Esophagus squamous epithelium (tissue), 5 donors: ENCODE data around the gene PROCR. TPM values are rescaled to one million over a fixed set of nuclear protein-coding genes. Genes with fewer than 3 reads are reported as not detected.
"Not testable (repeated sequence)": the region's sequence is repeated elsewhere in the genome, so short reads cannot be mapped to it uniquely, and the experiment has no call there.

Experiments used
- DNase-seq: peaks from one replicate; lab custom pipeline; 2025; lab: John Stamatoyannopoulos, UW
- H3K27ac ChIP-seq, 4 donors: fragments of 200-600 bp; sonication (generic); one replicate each; pipeline ENCODE4 v1.5.1; 2016 to 2019; ENCODE audit warnings: mild to moderate bottlenecking in 1 of 4
- H3K27me3 ChIP-seq, 4 donors: fragments of 200-600 bp; sonication (generic); 1 replicate in 3 of 4; 2 replicates in 1 of 4; pipeline versions ENCODE4 v1.5.1 to v1.6.0; 2017 to 2021; ENCODE audit warnings: antibody characterized with exemption in 1 of 4
- H3K36me3 ChIP-seq, 3 donors: fragments of 200-600 bp; sonication (generic); one replicate each; pipeline ENCODE4 v1.5.1; 2016 to 2019
- H3K4me1 ChIP-seq, 3 donors: fragments of 200-600 bp; sonication (generic); one replicate each; pipeline ENCODE4 v1.5.1; 2017 to 2019
- H3K4me3 ChIP-seq, 4 donors: fragments of 200-600 bp; sonication (generic); 1 replicate in 3 of 4; 2 replicates in 1 of 4; pipeline ENCODE4 v1.5.1; 2016 to 2019; ENCODE audit warnings: mild to moderate bottlenecking in 2 of 4, moderate library complexity in 1 of 4
- H3K9me3 ChIP-seq, 3 donors: fragments of 200-600 bp; sonication (generic); one replicate each; pipeline ENCODE4 v1.5.1; 2016 to 2019
- POLR2A ChIP-seq, 4 donors: fragments of 450-650 bp; IDR thresholded peaks; one replicate each; pipeline ENCODE4 v1.6.1; 2017; ENCODE audit warnings: antibody characterized with exemption in 4 of 4, mild to moderate bottlenecking in 4 of 4, moderate library complexity in 3 of 4
- WGBS, 2 donors: methylation state at CpG; one replicate each; pipeline ENCODE4 v1.1.5; 2018; 5-methylcytosine and 5-hydroxymethylcytosine counted together
- intact Hi-C: fragments of 100-400 bp; cut with DNase I; formaldehyde crosslinking; loops from one replicate; pipeline ENCODE4 v1.15.0; 2022
- total RNA-seq, 4 donors: library from RNA; depleted of rRNA; stranded (reverse); fragments of >200 nt; gene quantifications; one replicate each; pipeline ENCODE4 v1.1.0, GENCODE V29; 2016
- TF ChIP-seq, protein P1 (sequence below), 6 experiments: fragments of 450-650 bp in 4 of 6; fragments of 200-600 bp in 2 of 6; sonication (generic) in 2 of 6; IDR thresholded peaks; one replicate each; pipeline ENCODE4 v1.5.1; 2016 to 2019; ENCODE audit warnings: antibody characterized with exemption in 6 of 6, mild to moderate bottlenecking in 4 of 6, moderate library complexity in 4 of 6
- donor health status: DM: yes; HTN: yes; CAD: no.

The PROCR gene
- total RNA-seq, 4 donors from 2014 or later: 2.5 to 19.6 (median 14.6) TPM

DNA sequence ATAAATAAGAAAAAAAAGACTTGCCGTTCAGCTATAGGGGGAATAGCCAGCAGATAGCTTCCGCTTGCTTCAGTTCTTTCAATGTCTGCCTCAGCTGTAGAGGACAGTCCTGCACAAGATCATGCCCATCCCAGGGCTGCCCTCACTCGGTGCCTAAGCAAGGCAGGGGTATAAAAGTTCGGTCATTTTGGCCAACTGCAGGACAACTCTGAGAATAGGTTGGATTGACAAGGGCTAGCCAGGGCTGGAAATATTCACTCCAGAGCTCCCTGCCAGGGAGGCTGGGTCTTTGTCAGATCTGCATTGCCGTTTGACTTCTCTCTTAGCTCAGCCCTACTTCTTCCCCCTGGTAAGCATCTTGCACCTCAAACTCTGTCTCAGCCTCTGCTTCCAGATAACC is 8.4 kb downstream of the PROCR start:
- no peak overlapping the region for H3K27ac ChIP-seq
- TF ChIP-seq POLR2A (IDR thresholded peaks at IDR 0.05): no peak
- TF ChIP-seq, protein P1, sequence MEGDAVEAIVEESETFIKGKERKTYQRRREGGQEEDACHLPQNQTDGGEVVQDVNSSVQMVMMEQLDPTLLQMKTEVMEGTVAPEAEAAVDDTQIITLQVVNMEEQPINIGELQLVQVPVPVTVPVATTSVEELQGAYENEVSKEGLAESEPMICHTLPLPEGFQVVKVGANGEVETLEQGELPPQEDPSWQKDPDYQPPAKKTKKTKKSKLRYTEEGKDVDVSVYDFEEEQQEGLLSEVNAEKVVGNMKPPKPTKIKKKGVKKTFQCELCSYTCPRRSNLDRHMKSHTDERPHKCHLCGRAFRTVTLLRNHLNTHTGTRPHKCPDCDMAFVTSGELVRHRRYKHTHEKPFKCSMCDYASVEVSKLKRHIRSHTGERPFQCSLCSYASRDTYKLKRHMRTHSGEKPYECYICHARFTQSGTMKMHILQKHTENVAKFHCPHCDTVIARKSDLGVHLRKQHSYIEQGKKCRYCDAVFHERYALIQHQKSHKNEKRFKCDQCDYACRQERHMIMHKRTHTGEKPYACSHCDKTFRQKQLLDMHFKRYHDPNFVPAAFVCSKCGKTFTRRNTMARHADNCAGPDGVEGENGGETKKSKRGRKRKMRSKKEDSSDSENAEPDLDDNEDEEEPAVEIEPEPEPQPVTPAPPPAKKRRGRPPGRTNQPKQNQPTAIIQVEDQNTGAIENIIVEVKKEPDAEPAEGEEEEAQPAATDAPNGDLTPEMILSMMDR (IDR thresholded peaks at IDR 0.05): no peak
- H3K4me1 ChIP-seq: no peaks in the 10 kb centered on the region
- no peaks in the 10 kb centered on the region for H3K27me3 ChIP-seq
- WGBS, 2 donors: 78 to 91% methylated on average over 4 to 5 of the region's 5 CpGs
- DNase-seq: no peak
- H3K4me3 ChIP-seq: no peak overlapping the region
- intact Hi-C loops: no loop called here
- peaks cover 0 to 12% (median 0%) of the 10 kb centered on the region in 3 donors for H3K36me3 ChIP-seq
- H3K9me3 ChIP-seq: no peaks in the 10 kb centered on the region

DNA sequence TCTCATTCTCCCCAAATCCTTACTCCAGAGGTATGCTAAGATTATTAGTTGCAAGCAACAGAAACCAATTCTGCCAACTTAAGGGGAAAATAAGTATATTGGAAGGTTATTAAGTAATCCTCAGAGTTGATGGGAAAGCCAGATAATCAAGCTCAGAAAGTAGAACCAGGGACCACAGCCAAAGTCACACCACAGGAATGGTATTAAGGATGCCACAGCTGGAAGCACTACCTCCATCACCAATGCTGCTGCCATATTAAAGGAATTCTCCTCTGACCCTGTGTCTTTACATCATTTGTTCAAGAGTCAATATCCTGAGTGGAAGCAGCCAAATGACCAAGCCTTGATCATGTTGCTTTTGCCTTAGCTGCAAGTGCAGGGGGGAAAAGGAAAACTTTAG is 9.9 kb downstream of the PROCR start:
- no peaks in the 10 kb centered on the region for H3K4me1 ChIP-seq
- no peak overlapping the region for H3K4me3 ChIP-seq
- no peak for DNase-seq
- intact Hi-C loops: no loop called here
- H3K27ac ChIP-seq: no peak overlapping the region
- no peaks in the 10 kb centered on the region for H3K9me3 ChIP-seq
- H3K36me3 ChIP-seq: peaks cover 0 to 1% (median 0%) of the 10 kb centered on the region in 3 donors
- TF ChIP-seq, protein P1 (IDR thresholded peaks at IDR 0.05): no peak
- no peak for TF ChIP-seq POLR2A (IDR thresholded peaks at IDR 0.05)
- H3K27me3 ChIP-seq: no peaks in the 10 kb centered on the region

DNA sequence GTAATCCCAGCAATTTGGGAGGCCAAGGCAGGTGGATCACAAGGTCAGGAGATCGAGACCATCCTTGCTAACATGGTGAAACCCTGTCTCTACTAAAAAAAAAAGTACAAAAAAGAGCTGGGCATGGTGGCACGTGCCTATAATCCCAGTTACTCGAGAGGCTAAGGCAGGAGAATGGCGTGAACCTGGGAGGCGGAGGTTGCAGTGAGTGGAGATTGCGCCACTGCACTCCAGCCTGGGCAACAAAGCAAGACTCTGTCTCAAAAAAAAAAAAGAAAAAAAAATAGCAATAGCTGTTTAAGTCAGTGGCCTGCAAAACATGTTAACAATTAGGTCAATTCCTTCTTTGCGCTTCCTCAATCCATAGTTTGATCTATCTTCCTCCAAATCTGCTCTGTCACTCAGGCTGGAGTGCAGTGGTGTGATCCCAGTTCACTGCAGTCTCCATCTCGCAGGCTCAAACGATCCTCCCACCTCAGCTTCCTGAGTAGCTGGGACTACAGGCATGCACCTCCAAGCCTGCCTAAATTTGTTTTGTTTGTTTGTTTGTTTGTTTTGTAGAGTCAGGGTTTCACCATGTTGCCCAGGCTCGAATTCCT is 14.9 kb downstream of the PROCR start:
- H3K27me3 ChIP-seq, H3K9me3 ChIP-seq, intact Hi-C loops, H3K36me3 ChIP-seq, H3K4me3 ChIP-seq, DNase-seq, H3K27ac ChIP-seq, H3K4me1 ChIP-seq: not testable (repeated sequence)
- 71 to 75% methylated on average over 9 to 10 of the region's 10 CpGs for WGBS, 2 donors

DNA sequence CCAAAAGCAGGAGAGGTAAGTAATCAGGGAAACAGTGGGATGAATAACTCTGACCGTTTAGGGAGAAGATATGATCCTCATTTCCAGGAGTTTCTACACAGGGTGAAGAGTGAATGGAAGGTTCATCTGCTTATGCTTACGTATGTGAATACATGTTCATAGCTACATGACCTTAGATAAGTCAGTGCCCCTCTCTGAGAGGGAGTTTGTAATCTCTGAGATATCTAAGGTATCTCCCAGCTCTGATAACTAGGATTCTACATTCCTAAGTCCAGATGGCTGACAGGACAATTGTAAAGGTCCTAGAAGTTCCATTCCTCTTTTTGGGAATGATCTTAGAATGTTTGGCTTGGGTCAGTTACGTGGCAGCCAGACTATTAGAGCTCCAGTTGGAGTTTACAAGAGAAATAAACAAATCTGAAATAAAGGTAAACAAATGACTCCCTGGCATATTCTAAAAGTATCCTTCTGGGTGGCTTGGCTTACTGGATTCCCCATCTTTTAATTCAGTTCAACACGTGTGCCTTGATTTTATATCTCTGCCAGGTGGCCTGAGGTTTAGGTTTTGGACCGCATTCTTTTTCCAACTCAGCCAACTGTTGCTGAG is 15.8 kb downstream of the PROCR start:
- no peak overlapping the region for H3K4me3 ChIP-seq
- peaks cover 0 to 14% (median 0%) of the 10 kb centered on the region in 3 donors for H3K4me1 ChIP-seq
- intact Hi-C loops: no loop called here
- H3K27ac ChIP-seq: no peak overlapping the region
- no peaks in the 10 kb centered on the region for H3K9me3 ChIP-seq
- no peaks in the 10 kb centered on the region for H3K27me3 ChIP-seq
- no peaks in the 10 kb centered on the region for H3K36me3 ChIP-seq
- no peak for DNase-seq
- TF ChIP-seq, protein P1 (IDR thresholded peaks at IDR 0.05): no peak
- 65 to 73% methylated on average over 5 of the region's 5 CpGs for WGBS, 2 donors

DNA sequence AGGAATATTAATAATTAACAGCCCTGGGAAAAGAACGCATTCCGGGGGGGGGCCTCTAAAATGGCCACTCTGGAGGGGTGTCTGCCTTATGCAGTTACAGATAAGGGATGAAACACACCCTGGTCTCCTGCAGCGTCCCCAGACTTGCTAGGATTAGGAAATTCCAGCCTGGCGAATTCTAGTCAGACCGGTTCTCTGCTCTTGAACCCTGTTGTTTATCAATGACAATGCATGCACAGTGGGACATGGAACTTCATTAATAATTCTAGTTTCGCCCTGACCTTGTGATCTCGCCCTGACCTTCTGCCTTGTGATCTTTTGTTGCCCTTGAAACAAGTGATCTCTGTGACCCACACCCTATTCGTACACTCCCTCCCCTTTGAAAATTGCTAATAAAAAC is 17.4 kb downstream of the PROCR start:
- intact Hi-C loops, H3K36me3 ChIP-seq, DNase-seq, H3K9me3 ChIP-seq, H3K4me3 ChIP-seq, H3K27ac ChIP-seq, H3K27me3 ChIP-seq: not testable (repeated sequence)
- 71 to 85% methylated on average over 4 to 8 of the region's 8 CpGs for WGBS, 2 donors
- peaks cover 0 to 14% (median 0%) of the 10 kb centered on the region in 3 donors for H3K4me1 ChIP-seq

DNA sequence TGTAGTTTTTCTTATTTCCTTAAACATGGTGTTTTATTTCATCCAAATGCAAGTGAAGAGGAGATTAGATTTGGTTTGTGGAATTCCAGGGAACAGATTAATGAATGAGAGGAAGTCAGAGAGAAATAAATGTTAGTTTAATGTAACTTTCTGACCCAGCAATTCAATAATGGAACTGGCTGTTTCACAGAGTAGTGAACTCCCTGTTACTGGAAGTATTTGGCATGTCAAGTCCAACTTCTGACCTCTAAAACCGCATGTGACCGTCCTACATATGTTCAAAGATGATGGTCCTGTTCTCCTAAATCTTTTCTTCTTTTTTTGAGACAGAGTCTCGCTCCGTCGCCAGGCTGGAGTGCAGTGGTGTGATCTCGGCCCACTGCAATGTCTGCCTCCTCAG is 18.7 kb downstream of the PROCR start:
- no peaks in the 10 kb centered on the region for H3K27me3 ChIP-seq
- intact Hi-C loops: no loop called here
- no peaks in the 10 kb centered on the region for H3K36me3 ChIP-seq
- H3K4me1 ChIP-seq: peaks cover 0 to 14% (median 0%) of the 10 kb centered on the region in 3 donors
- TF ChIP-seq, protein P1 (IDR thresholded peaks at IDR 0.05): no peak
- no peak for TF ChIP-seq POLR2A (IDR thresholded peaks at IDR 0.05)
- no peak for DNase-seq
- H3K9me3 ChIP-seq: no peaks in the 10 kb centered on the region
- 87 to 90% methylated on average over 6 of the region's 6 CpGs for WGBS, 2 donors
- H3K27ac ChIP-seq: no peak overlapping the region
- H3K4me3 ChIP-seq: no peak overlapping the region
